ENCODE results near the gene UBASH3A. TPM values are rescaled to one million over a fixed set of nuclear protein-coding genes. Genes with fewer than 3 reads are reported as not detected.

Gene UBASH3A
- total RNA-seq, 1 donor from 2014 or later = not detected

DNA sequence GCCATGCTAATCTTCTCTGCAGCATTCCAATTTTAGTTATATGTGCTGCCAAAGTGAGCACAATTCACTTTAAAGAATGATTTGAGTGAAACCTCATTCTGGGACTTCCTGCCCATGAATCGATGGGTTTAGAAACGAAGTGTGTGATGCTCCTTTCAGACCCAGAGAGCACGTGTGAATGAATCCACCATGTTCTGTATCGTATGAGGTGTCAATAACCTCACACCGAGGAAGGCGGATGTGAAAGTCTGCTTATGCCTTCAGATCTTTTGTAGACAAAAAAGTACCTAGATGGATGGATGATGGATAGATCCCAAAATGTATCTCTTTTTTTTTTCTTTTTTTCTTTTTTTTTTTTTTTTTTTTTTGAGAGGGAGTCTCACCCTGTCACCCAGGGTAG, 13.8 kb downstream of the UBASH3A start:
- H3K27ac Mint-ChIP-seq = no peak overlapping the region
- H3K27me3 Mint-ChIP-seq (ENCODE audit: low read depth) = peaks cover 54% of the 10 kb centered on the region
- peaks cover 7% of the 10 kb centered on the region for H3K9me3 Mint-ChIP-seq
- no peaks in the 10 kb centered on the region for H3K36me3 Mint-ChIP-seq
- H3K4me3 Mint-ChIP-seq = no peak overlapping the region
- no peaks in the 10 kb centered on the region for H3K4me1 Mint-ChIP-seq
- TF ChIP-seq, protein P1, sequence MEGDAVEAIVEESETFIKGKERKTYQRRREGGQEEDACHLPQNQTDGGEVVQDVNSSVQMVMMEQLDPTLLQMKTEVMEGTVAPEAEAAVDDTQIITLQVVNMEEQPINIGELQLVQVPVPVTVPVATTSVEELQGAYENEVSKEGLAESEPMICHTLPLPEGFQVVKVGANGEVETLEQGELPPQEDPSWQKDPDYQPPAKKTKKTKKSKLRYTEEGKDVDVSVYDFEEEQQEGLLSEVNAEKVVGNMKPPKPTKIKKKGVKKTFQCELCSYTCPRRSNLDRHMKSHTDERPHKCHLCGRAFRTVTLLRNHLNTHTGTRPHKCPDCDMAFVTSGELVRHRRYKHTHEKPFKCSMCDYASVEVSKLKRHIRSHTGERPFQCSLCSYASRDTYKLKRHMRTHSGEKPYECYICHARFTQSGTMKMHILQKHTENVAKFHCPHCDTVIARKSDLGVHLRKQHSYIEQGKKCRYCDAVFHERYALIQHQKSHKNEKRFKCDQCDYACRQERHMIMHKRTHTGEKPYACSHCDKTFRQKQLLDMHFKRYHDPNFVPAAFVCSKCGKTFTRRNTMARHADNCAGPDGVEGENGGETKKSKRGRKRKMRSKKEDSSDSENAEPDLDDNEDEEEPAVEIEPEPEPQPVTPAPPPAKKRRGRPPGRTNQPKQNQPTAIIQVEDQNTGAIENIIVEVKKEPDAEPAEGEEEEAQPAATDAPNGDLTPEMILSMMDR (IDR thresholded peaks at IDR 0.05; ENCODE audit: unreplicated experiment) = no peak
- DNase-seq (ENCODE audit: low spot score in 2 of 2, unreplicated experiment in 2 of 2) = no peak

DNA sequence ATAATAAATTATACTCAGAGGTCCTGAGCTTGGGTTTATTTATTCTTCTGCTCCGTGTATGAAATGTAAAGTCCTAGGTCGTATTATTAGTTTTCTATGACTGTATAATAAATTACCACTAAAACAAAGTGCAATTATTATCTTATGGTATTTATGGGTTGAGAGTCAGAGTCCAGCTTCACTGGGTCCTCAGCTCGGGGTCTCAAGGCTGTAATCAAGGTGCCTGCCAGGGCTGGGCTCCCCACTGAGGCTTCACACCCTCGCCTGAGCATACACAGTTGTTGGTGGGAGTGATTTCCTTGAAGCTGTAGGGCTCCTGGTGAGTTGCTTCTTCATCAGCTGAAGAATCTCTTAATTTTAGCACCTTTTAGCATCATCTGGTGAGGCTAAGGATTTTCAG, 15.2 kb downstream of the UBASH3A start:
- H3K36me3 Mint-ChIP-seq = no peaks in the 10 kb centered on the region
- H3K27me3 Mint-ChIP-seq (ENCODE audit: low read depth) = peaks cover 63% of the 10 kb centered on the region
- H3K9me3 Mint-ChIP-seq = peaks cover 7% of the 10 kb centered on the region
- TF ChIP-seq, protein P1 (IDR thresholded peaks at IDR 0.05; ENCODE audit: unreplicated experiment) = no peak
- H3K4me1 Mint-ChIP-seq = no peaks in the 10 kb centered on the region
- no peak for DNase-seq (ENCODE audit: low spot score in 2 of 2, unreplicated experiment in 2 of 2)
- H3K27ac Mint-ChIP-seq = no peak overlapping the region
- no peak overlapping the region for H3K4me3 Mint-ChIP-seq

DNA sequence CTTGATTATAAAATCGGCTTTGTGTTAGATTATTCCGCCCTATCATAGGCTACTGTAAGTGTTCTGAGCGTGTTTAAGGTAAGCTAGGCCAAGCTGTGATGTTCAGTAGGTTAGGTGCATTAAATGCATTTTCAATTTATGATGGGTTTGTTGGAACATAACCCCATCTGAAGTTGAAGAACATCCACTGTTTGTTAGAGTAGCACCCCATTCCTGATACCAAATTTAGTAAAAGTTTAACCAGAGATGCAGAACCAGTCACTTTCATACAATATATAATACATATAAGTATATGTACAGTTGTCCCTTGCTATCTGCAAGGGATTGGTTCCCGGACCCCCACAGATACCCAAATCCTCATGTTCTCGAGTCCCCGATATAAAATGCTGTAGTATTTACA, 16.1 kb downstream of the UBASH3A start:
- Mint-ChIP-seq H3K27ac (no peak overlapping the region), H3K9me3 (peaks cover 7% of the 10 kb centered on the region), H3K4me3 (no peak overlapping the region), H3K4me1 (no peaks in the 10 kb centered on the region), H3K36me3 (no peaks in the 10 kb centered on the region), H3K27me3 (ENCODE audit: low read depth) (peaks cover 65% of the 10 kb centered on the region)
- no peak for DNase-seq (ENCODE audit: low spot score in 2 of 2, unreplicated experiment in 2 of 2)
- TF ChIP-seq, protein P1 (IDR thresholded peaks at IDR 0.05; ENCODE audit: unreplicated experiment) = no peak

DNA sequence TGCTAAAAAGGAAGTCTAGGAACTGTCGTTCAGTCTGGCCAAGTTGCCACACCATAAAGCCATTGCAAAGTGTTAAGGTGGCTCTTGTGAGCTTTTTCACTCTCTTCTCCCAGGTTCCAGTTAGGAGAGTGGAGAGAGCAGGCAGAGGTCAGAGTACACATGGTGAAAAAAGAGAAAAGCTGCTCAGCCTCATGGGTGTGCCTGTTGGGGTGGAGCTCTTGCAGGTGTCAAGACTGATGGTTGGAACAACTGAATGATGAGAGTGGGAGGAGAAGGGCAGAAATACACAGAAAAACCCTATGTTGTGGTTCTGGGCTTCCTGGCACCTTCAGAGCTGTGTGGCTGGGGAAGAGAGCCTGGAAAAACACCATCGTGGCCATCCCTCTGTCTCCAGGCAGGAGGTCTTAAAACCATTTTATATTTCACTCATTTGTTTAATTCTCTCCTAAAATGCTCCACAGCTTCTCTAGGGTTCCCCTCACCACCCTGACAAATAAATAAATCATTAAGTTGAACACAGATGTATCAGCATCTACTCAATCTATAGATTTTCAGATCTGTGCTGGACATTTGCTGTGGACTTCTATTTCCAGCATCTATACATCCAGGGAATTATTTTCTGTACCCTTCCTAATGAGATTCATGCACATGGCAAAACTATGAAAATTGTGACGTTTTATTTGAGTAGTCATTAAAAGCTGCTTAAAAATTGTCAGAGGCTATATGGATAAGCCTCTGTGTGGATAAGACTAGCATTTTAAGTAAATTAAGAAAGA, 17.5 kb downstream of the UBASH3A start:
- TF ChIP-seq, protein P1 (IDR thresholded peaks at IDR 0.05; ENCODE audit: unreplicated experiment) = no peak
- no peak overlapping the region for H3K27ac Mint-ChIP-seq
- H3K4me1 Mint-ChIP-seq = no peaks in the 10 kb centered on the region
- peaks cover 76% of the 10 kb centered on the region for H3K27me3 Mint-ChIP-seq (ENCODE audit: low read depth)
- DNase-seq (ENCODE audit: low spot score in 2 of 2, unreplicated experiment in 2 of 2) = no peak
- H3K4me3 Mint-ChIP-seq = no peak overlapping the region
- peaks cover 7% of the 10 kb centered on the region for H3K9me3 Mint-ChIP-seq
- no peaks in the 10 kb centered on the region for H3K36me3 Mint-ChIP-seq

DNA sequence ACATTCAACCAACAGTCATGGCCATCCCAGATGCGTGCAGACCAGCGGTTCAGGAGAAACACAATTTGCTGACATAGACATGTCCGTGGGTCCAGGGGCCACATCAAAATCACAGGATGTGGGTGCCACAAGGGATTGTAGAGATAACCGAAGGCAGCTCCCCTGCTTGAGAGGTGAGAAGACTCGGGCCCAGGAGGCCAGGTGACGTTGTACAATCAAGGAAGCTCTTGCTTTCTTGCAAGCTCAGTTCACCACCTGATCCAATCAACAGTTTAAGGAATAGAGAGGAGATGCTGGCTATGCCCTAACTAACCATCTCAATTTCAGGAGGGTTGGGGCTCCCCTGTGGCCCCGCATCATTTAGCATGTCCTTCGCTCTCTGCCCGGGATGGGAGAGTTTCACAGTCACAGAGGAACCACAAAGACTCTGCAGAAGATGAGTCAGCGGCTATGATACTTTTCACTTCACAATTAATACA, 19.5 kb downstream of the UBASH3A start:
- H3K4me3 Mint-ChIP-seq = no peak overlapping the region
- H3K4me1 Mint-ChIP-seq = no peaks in the 10 kb centered on the region
- H3K27me3 Mint-ChIP-seq (ENCODE audit: low read depth) = peaks cover 76% of the 10 kb centered on the region
- H3K9me3 Mint-ChIP-seq = peaks cover 7% of the 10 kb centered on the region
- no peak overlapping the region for H3K27ac Mint-ChIP-seq
- H3K36me3 Mint-ChIP-seq = no peaks in the 10 kb centered on the region
- DNase-seq (ENCODE audit: low spot score in 2 of 2, unreplicated experiment in 2 of 2) = no peak
- TF ChIP-seq, protein P1 (IDR thresholded peaks at IDR 0.05; ENCODE audit: unreplicated experiment) = no peak
